ENCODE data around the gene TTN. TPM values are rescaled to one million over a fixed set of nuclear protein-coding genes. Genes with fewer than 3 reads are reported as not detected.

TTN gene
- total RNA-seq, 3 donors from 2014 or later (not counting 1 experiment from before 2014, with no cell fraction given), result 2.5 to 4.2 (median 3.7) TPM

- H3K9me3 ChIP-seq (ENCODE audit: control insufficient read depth, insufficient read depth, low read length), result no peaks in the 10 kb centered on the region
- no peaks in the 10 kb centered on the region for H3K4me1 Mint-ChIP-seq
- no peak overlapping the region for H3K27ac ChIP-seq (ENCODE audit: low read length)
- H3K36me3 ChIP-seq (ENCODE audit: control insufficient read depth, insufficient read depth, low read length), result no peaks in the 10 kb centered on the region
- no peak overlapping the region for H3K4me3 ChIP-seq (ENCODE audit: low read length)
- TF ChIP-seq CTCF (IDR thresholded peaks at IDR 0.05), result no peak
- 91% methylated on average over 11 of the region's 11 CpGs for WGBS (ENCODE audit: insufficient coverage)
- no peak overlapping the region for H3K4me3 Mint-ChIP-seq
- no peaks in the 10 kb centered on the region for H3K36me3 Mint-ChIP-seq
- no peaks in the 10 kb centered on the region for H3K27me3 ChIP-seq (ENCODE audit: control insufficient read depth, insufficient read depth, low read length)
- H3K27me3 Mint-ChIP-seq (ENCODE audit: low read depth in 2 of 2), result no peaks in the 10 kb centered on the region
- H3K27ac Mint-ChIP-seq, result no peak overlapping the region
- H3K9me3 Mint-ChIP-seq, result no peaks in the 10 kb centered on the region
- intact Hi-C loops (cut with micrococcal nuclease), result no loop called here
- DNase-seq (no peak), ATAC-seq (no peak)
- H3K4me1 ChIP-seq (ENCODE audit: control insufficient read depth, insufficient read depth, low read length), result no peaks in the 10 kb centered on the region
These were observed 39.8 kb downstream of the TTN start for GRCh38 chr2:178767094-178768060.

- ATAC-seq (no peak), DNase-seq (no peak)
- Mint-ChIP-seq H3K4me3 (no peak overlapping the region), H3K27me3 (ENCODE audit: low read depth in 2 of 2) (no peaks in the 10 kb centered on the region), H3K27ac (no peak overlapping the region), H3K9me3 (no peaks in the 10 kb centered on the region), H3K4me1 (no peaks in the 10 kb centered on the region), H3K36me3 (no peaks in the 10 kb centered on the region)
- Histone ChIP-seq H3K36me3 (ENCODE audit: control insufficient read depth, insufficient read depth, low read length) (no peaks in the 10 kb centered on the region), H3K4me1 (ENCODE audit: control insufficient read depth, insufficient read depth, low read length) (no peaks in the 10 kb centered on the region), H3K27ac (ENCODE audit: low read length) (no peak overlapping the region), H3K9me3 (ENCODE audit: control insufficient read depth, insufficient read depth, low read length) (no peaks in the 10 kb centered on the region), H3K4me3 (ENCODE audit: low read length) (no peak overlapping the region), H3K27me3 (ENCODE audit: control insufficient read depth, insufficient read depth, low read length) (no peaks in the 10 kb centered on the region)
- intact Hi-C loops (cut with micrococcal nuclease), result no loop called here
- TF ChIP-seq CTCF (IDR thresholded peaks at IDR 0.05), result no peak
- 82% methylated on average over 3 of the region's 3 CpGs for WGBS (ENCODE audit: insufficient coverage)
These were observed 43.1 kb downstream of the TTN start for GRCh38 chr2:178764097-178764496.

- Mint-ChIP-seq H3K27ac (no peak overlapping the region), H3K4me3 (no peak overlapping the region), H3K9me3 (no peaks in the 10 kb centered on the region), H3K36me3 (no peaks in the 10 kb centered on the region), H3K4me1 (no peaks in the 10 kb centered on the region), H3K27me3 (ENCODE audit: low read depth in 2 of 2) (no peaks in the 10 kb centered on the region)
- intact Hi-C loops (cut with micrococcal nuclease), result no loop called here
- Histone ChIP-seq H3K4me3 (ENCODE audit: low read length) (no peak overlapping the region), H3K27ac (ENCODE audit: low read length) (no peak overlapping the region), H3K36me3 (ENCODE audit: control insufficient read depth, insufficient read depth, low read length) (no peaks in the 10 kb centered on the region), H3K9me3 (ENCODE audit: control insufficient read depth, insufficient read depth, low read length) (no peaks in the 10 kb centered on the region), H3K4me1 (ENCODE audit: control insufficient read depth, insufficient read depth, low read length) (no peaks in the 10 kb centered on the region), H3K27me3 (ENCODE audit: control insufficient read depth, insufficient read depth, low read length) (no peaks in the 10 kb centered on the region)
- DNase-seq (peak in 1 of 2 donors; percentile 64), ATAC-seq (peak in 2 of 3 donors; percentile 42 to 46)
- WGBS (ENCODE audit: insufficient coverage), result 17% methylated on average over 2 of the region's 2 CpGs
- peak; percentile 62 for TF ChIP-seq CTCF (IDR thresholded peaks at IDR 0.05)
These were observed 45.4 kb downstream of the TTN start for GRCh38 chr2:178761759-178762371.
